K562 (cell line): ENCODE results near the gene CD300C. TPM values are rescaled to one million over a fixed set of nuclear protein-coding genes. Genes with fewer than 3 reads are reported as not detected.
A peak's percentile ranks its signal among the peaks of the same experiment; 100 is the strongest.

Source experiments
- CC2D1A ChIP-seq: fragments of 450-650 bp; IDR thresholded peaks from 2 replicates; pipeline ENCODE4 v1.6.1; 2017; ENCODE audit warnings: mild to moderate bottlenecking
- CEBPB ChIP-seq: fragments of 450-650 bp; IDR thresholded peaks from 2 replicates; pipeline ENCODE4 v1.6.1; 2016; ENCODE audit warnings: missing genetic modification characterization, missing compliant biosample characterization
- DDX20 ChIP-seq: fragments of 450-650 bp; IDR thresholded peaks from 2 replicates; pipeline ENCODE4 v1.6.1; 2016; ENCODE audit warnings: missing genetic modification characterization, low read depth, mild to moderate bottlenecking, missing compliant biosample characterization, moderate library complexity
- HDAC1 ChIP-seq, 2 experiments: fragments of 450-650 bp; IDR thresholded peaks; 2 replicates each; pipeline ENCODE4 v1.6.1; 2016 to 2017; ENCODE audit warnings: inconsistent platforms in 1 of 2, mild to moderate bottlenecking in 1 of 2, moderate library complexity in 1 of 2
- HNRNPK ChIP-seq: fragments of 200-400 bp; formaldehyde crosslinking; IDR thresholded peaks from one replicate; pipeline ENCODE4 v1.6.1; 2018; ENCODE audit warnings: mild to moderate bottlenecking, low read depth, low read length; ENCODE audit not compliant: poor library complexity, severe bottlenecking
- MITF ChIP-seq: IDR thresholded peaks from 2 replicates; pipeline ENCODE4 v1.6.1; 2014; ENCODE audit warnings: antibody characterized with exemption
- RBM17 ChIP-seq: fragments of 200-400 bp; formaldehyde crosslinking; IDR thresholded peaks from 2 replicates; pipeline ENCODE4 v1.6.1; 2017; ENCODE audit warnings: low read depth, mild to moderate bottlenecking, low read length, borderline replicate concordance
- SIN3A ChIP-seq, 2 experiments: fragments of 150-350 bp in 1 of 2; IDR thresholded peaks; 2 replicates each; pipeline ENCODE4 v1.6.1; 2011 to 2016; ENCODE audit warnings: borderline replicate concordance in 2 of 2, low read depth in 2 of 2, low read length in 2 of 2, mild to moderate bottlenecking in 2 of 2, moderate library complexity in 2 of 2; ENCODE audit not compliant: control insufficient read depth in 1 of 2
- SIN3B ChIP-seq: fragments of 450-650 bp; IDR thresholded peaks from 2 replicates; pipeline ENCODE4 v1.6.1; 2017; ENCODE audit warnings: low read depth, mild to moderate bottlenecking, moderate library complexity
- SRF ChIP-seq, 2 experiments: fragments of 250-450, 450-650 bp in 1 of 2; sonication (Bioruptor Pico) in 1 of 2; sonication (generic) in 1 of 2; formaldehyde crosslinking; IDR thresholded peaks; 2 replicates each; pipeline versions ENCODE4 v1.5.0 to v1.5.1; 2020 to 2022; ENCODE audit warnings: mild to moderate bottlenecking in 1 of 2, missing genetic modification reagents in 1 of 2
- STAT5A ChIP-seq: IDR thresholded peaks from 2 replicates; pipeline ENCODE4 v1.6.1; 2012; ENCODE audit warnings: low read length, inconsistent platforms, borderline replicate concordance
- TRIM24 ChIP-seq, 2 experiments: fragments of 450-650 bp; IDR thresholded peaks; 2 replicates each; pipeline ENCODE4 v1.6.1; 2016
- ZNF592 ChIP-seq: fragments of 450-650 bp; IDR thresholded peaks from 2 replicates; pipeline ENCODE4 v1.6.1; 2017; ENCODE audit warnings: antibody characterized with exemption, mild to moderate bottlenecking
- polyA plus RNA-seq, 8 experiments: library from polyadenylated mRNA; depleted of rRNA in 4 of 8; stranded (reverse) in 5 of 8; unstranded in 3 of 8; fragments of >200 nt; fragmentation: Nextera tagmentation in 2 of 8; fragmentation: Illumina TruSeq in 1 of 8; extraction: Ambion mirVana in 2 of 8; extraction: Trizol in 1 of 8; gene quantifications; 2 replicates each; pipeline versions ENCODE4 v1.2.1 to v1.2.3, GENCODE V29; 2011 to 2014; ENCODE audit warnings: inconsistent platforms in 1 of 8, missing spikeins in 1 of 8
- total RNA-seq, 7 experiments: library from RNA; depleted of rRNA in 6 of 7; stranded (reverse); fragments of >200 nt in 6 of 7; fragmentation: Illumina TruSeq in 2 of 7; extraction: Trizol in 2 of 7; gene quantifications; 2 replicates each; pipeline versions ENCODE4 v1.2.1 to v1.2.3, GENCODE V29; 2011 to 2021; ENCODE audit warnings: low replicate concordance in 1 of 7
- TF ChIP-seq, protein P1 (sequence below): fragments of 450-650 bp; conservative IDR thresholded peaks from 2 replicates; pipeline ENCODE4 v1.6.1; 2016; ENCODE audit warnings: missing genetic modification characterization, low read depth, mild to moderate bottlenecking, control low read depth, missing compliant biosample characterization
- TF ChIP-seq, protein P2 (sequence below): sonication (generic); formaldehyde crosslinking; IDR thresholded peaks from 2 replicates; pipeline ENCODE4 v1.8.0; 2023; ENCODE audit warnings: mild to moderate bottlenecking, missing genetic modification reagents

The CD300C gene
- total and polyA plus RNA-seq, 9 of the 15 experiments (the other 6 are each of a cell fraction or from before 2014, with no cell fraction given), result 0.04 to 0.16 (median 0.07) TPM; not detected in 6

- peak; percentile 89 for TF ChIP-seq MITF
- TF ChIP-seq STAT5A, result peak; percentile 9; the same call in 1 of the 2 replicates
- TF ChIP-seq CEBPB, result no peak
- TF ChIP-seq HNRNPK, result no peak
- TF ChIP-seq, protein P1, sequence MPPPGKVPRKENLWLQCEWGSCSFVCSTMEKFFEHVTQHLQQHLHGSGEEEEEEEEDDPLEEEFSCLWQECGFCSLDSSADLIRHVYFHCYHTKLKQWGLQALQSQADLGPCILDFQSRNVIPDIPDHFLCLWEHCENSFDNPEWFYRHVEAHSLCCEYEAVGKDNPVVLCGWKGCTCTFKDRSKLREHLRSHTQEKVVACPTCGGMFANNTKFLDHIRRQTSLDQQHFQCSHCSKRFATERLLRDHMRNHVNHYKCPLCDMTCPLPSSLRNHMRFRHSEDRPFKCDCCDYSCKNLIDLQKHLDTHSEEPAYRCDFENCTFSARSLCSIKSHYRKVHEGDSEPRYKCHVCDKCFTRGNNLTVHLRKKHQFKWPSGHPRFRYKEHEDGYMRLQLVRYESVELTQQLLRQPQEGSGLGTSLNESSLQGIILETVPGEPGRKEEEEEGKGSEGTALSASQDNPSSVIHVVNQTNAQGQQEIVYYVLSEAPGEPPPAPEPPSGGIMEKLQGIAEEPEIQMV (tag), result no peak
- TF ChIP-seq DDX20 (tag), result no peak
- peak; percentile 41; the same call in 1 of the 2 replicates for TF ChIP-seq CC2D1A
- TF ChIP-seq SIN3B, result 0 out of 2 replicates have a peak, but pooled peaks have one; percentile 37
- no peak for TF ChIP-seq RBM17
- peak in 1 of 2 experiments; percentile 35; a peak in 1 of 4 replicates for TF ChIP-seq SIN3A (IDR thresholded peaks at IDR 0.05; ENCODE audit: borderline replicate concordance in 2 of 2, control insufficient read depth in 1 of 2, low read depth in 2 of 2, low read length in 2 of 2)
- TF ChIP-seq, protein P2, sequence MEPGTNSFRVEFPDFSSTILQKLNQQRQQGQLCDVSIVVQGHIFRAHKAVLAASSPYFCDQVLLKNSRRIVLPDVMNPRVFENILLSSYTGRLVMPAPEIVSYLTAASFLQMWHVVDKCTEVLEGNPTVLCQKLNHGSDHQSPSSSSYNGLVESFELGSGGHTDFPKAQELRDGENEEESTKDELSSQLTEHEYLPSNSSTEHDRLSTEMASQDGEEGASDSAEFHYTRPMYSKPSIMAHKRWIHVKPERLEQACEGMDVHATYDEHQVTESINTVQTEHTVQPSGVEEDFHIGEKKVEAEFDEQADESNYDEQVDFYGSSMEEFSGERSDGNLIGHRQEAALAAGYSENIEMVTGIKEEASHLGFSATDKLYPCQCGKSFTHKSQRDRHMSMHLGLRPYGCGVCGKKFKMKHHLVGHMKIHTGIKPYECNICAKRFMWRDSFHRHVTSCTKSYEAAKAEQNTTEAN, result no peak
- TF ChIP-seq ZNF592, result no peak
- TF ChIP-seq TRIM24 (IDR thresholded peaks at IDR 0.05), result peak; percentile 100
- TF ChIP-seq HDAC1 (IDR thresholded peaks at IDR 0.05), result peak in 1 of 2 experiments; percentile 58; a peak in 2 of 4 replicates
- no peak for TF ChIP-seq SRF (CRISPR knock-in tag; IDR thresholded peaks at IDR 0.05)
Observed at GRCh38 chr17:74514632-74515334, 31.1 kb downstream of the CD300C start (continued).
